ENCODE measurements around the gene XRCC5.

Gene XRCC5

GRCh38 chr2:216160786-216161185 lies 51.6 kb downstream of the XRCC5 start:
- Histone ChIP-seq H3K36me3 (ENCODE audit: control insufficient read depth, insufficient read depth, low read length) (peaks cover 27% of the 10 kb centered on the region), H3K27me3 (replicated peaks; ENCODE audit: control insufficient read depth, insufficient read depth, low read length) (no peaks in the 10 kb centered on the region), H3K4me3 (replicated peaks; ENCODE audit: low read depth, low read length) (no peak overlapping the region)
- TF ChIP-seq CTCF (IDR thresholded peaks at IDR 0.05; ENCODE audit: insufficient read depth, low read length, poor library complexity, severe bottlenecking): no peak
- DNase-seq (ENCODE audit: extremely low read depth, insufficient read length): no peak

GRCh38 chr2:216161967-216162366 lies 52.8 kb downstream of the XRCC5 start:
- Histone ChIP-seq H3K36me3 (ENCODE audit: control insufficient read depth, insufficient read depth, low read length) (peaks cover 22% of the 10 kb centered on the region), H3K4me3 (replicated peaks; ENCODE audit: low read depth, low read length) (no peak overlapping the region), H3K27me3 (replicated peaks; ENCODE audit: control insufficient read depth, insufficient read depth, low read length) (no peaks in the 10 kb centered on the region)
- no peak for TF ChIP-seq CTCF (IDR thresholded peaks at IDR 0.05; ENCODE audit: insufficient read depth, low read length, poor library complexity, severe bottlenecking)
- DNase-seq (ENCODE audit: extremely low read depth, insufficient read length): no peak

GRCh38 chr2:216163518-216163917 lies 54.4 kb downstream of the XRCC5 start:
- Histone ChIP-seq H3K27me3 (replicated peaks; ENCODE audit: control insufficient read depth, insufficient read depth, low read length) (no peaks in the 10 kb centered on the region), H3K4me3 (replicated peaks; ENCODE audit: low read depth, low read length) (no peak overlapping the region), H3K36me3 (ENCODE audit: control insufficient read depth, insufficient read depth, low read length) (peaks cover 22% of the 10 kb centered on the region)
- no peak for DNase-seq (ENCODE audit: extremely low read depth, insufficient read length)
- no peak for TF ChIP-seq CTCF (IDR thresholded peaks at IDR 0.05; ENCODE audit: insufficient read depth, low read length, poor library complexity, severe bottlenecking)

- Histone ChIP-seq H3K36me3 (ENCODE audit: control insufficient read depth, insufficient read depth, low read length) (peaks cover 23% of the 10 kb centered on the region), H3K27me3 (replicated peaks; ENCODE audit: control insufficient read depth, insufficient read depth, low read length) (no peaks in the 10 kb centered on the region), H3K4me3 (replicated peaks; ENCODE audit: low read depth, low read length) (no peak overlapping the region)
- no peak for TF ChIP-seq CTCF (IDR thresholded peaks at IDR 0.05; ENCODE audit: insufficient read depth, low read length, poor library complexity, severe bottlenecking)
- DNase-seq (ENCODE audit: extremely low read depth, insufficient read length): no peak
Measured at GRCh38 chr2:216164087-216164486, 54.9 kb downstream of the XRCC5 start.

GRCh38 chr2:216164576-216164975 lies 55.4 kb downstream of the XRCC5 start:
- no peak for DNase-seq (ENCODE audit: extremely low read depth, insufficient read length)
- no peak for TF ChIP-seq CTCF (IDR thresholded peaks at IDR 0.05; ENCODE audit: insufficient read depth, low read length, poor library complexity, severe bottlenecking)
- peaks cover 23% of the 10 kb centered on the region for H3K36me3 ChIP-seq (ENCODE audit: control insufficient read depth, insufficient read depth, low read length)

GRCh38 chr2:216165711-216166110 lies 56.6 kb downstream of the XRCC5 start:
- H3K27me3 ChIP-seq (replicated peaks; ENCODE audit: control insufficient read depth, insufficient read depth, low read length): no peaks in the 10 kb centered on the region
- H3K4me3 ChIP-seq (replicated peaks; ENCODE audit: low read depth, low read length): no peak overlapping the region
- no peak for DNase-seq (ENCODE audit: extremely low read depth, insufficient read length)
- peaks cover 24% of the 10 kb centered on the region for H3K36me3 ChIP-seq (ENCODE audit: control insufficient read depth, insufficient read depth, low read length)
- TF ChIP-seq CTCF (IDR thresholded peaks at IDR 0.05; ENCODE audit: insufficient read depth, low read length, poor library complexity, severe bottlenecking): no peak

More at GRCh38 chr2:216164576-216164975, 55.4 kb downstream of the XRCC5 start:
- no peaks in the 10 kb centered on the region for H3K27me3 ChIP-seq (replicated peaks; ENCODE audit: control insufficient read depth, insufficient read depth, low read length)
- no peak overlapping the region for H3K4me3 ChIP-seq (replicated peaks; ENCODE audit: low read depth, low read length)

Measured in GM06990 (cell line).